ENCODE measurements around the gene CCL16.

DNA sequence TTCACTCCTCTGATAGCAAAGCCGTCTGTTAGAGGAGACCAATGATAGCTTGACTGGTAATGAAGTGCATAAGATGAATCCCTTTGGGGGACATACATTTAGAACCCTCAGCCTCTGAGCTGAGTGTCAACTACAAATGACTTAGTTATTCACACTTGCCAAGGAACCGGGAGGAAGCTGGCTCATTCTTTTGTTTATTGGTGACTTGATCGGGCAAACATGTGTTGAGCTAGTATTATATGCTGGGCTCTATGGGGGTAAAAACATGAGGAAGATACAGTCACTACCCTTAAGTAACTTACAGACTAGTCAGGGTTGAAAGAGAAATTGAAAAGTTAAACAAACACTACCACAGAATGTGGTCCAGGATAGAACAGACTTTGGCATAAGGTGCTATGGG lies 3.0 kb downstream of the CCL16 start:
- TF ChIP-seq, protein P1, sequence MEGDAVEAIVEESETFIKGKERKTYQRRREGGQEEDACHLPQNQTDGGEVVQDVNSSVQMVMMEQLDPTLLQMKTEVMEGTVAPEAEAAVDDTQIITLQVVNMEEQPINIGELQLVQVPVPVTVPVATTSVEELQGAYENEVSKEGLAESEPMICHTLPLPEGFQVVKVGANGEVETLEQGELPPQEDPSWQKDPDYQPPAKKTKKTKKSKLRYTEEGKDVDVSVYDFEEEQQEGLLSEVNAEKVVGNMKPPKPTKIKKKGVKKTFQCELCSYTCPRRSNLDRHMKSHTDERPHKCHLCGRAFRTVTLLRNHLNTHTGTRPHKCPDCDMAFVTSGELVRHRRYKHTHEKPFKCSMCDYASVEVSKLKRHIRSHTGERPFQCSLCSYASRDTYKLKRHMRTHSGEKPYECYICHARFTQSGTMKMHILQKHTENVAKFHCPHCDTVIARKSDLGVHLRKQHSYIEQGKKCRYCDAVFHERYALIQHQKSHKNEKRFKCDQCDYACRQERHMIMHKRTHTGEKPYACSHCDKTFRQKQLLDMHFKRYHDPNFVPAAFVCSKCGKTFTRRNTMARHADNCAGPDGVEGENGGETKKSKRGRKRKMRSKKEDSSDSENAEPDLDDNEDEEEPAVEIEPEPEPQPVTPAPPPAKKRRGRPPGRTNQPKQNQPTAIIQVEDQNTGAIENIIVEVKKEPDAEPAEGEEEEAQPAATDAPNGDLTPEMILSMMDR (IDR thresholded peaks at IDR 0.05), result no peak
- no peak for TF ChIP-seq POLR2AphosphoS5 (IDR thresholded peaks at IDR 0.05; ENCODE audit: insufficient read depth in 1 of 2, low read depth in 1 of 2)
